DMS 273 (cell line): ENCODE data around the gene CORO1C.
"Not testable (repeated sequence)": the region's sequence is repeated elsewhere in the genome, so short reads cannot be mapped to it uniquely, and the experiment has no call there.

Source experiments
- DNase-seq: peaks from one replicate; lab custom pipeline; 2025; ENCODE audit not compliant: unreplicated experiment; lab: John Stamatoyannopoulos, UW

The CORO1C gene

DNA sequence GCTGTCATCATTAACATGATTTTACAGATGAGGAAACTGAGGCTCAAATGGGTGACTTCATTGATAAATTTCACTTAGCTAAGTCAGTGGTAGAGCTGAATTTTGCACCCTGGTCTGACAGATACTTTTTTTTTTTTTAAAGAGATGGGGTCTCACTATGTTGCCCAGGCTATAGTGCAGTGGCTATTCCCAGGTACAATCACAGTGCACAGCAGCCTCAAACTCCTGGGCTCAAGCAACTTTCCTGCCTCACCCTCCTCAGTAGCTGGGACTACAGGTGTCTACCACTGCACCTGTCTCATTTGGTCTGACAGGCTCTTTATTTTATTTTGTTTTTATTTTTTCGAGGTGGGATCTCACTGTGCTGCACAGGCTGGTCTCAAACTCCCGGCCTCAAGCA lies 24.2 kb upstream of the CORO1C start:
- DNase-seq = no peak

DNA sequence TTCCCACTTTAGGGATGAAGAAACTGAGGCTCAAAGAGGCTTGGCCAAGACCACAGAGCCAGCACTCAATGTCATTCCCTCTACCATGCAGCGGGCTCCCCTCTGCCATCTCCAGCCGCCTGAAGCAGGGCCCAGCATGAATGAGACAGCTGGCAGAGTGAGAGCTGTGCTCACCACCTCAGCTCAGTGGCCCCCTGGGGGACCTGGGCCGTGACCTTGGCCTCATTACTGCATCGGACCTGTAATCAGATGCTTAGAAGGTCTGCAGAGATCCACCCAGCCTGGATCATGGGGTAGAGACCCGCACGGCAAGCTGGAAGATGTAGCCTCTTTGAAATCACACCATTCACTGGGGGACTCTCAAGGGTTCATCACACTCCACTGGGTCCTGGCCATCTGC lies 22.7 kb upstream of the CORO1C start:
- no peak for DNase-seq

DNA sequence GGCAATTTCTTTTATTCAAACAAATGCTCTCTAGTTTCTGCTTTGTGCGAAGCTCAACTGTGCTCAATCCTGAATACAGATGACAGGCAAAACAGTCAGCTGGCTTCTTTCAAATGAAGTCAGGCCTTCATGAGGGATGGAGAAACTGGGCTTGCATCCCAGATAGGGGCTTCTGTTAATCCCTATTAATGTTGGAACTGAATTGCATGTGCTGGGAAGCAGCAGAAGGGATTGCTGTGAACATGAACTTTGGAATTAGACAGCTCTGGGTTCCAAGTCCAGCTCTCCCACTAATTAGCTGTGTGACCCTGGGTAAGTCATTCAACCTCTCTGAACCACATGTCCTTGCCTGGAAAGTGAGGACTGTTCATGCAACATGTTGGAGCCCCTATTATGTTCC lies 21.1 kb upstream of the CORO1C start:
- DNase-seq = peak; percentile 34

DNA sequence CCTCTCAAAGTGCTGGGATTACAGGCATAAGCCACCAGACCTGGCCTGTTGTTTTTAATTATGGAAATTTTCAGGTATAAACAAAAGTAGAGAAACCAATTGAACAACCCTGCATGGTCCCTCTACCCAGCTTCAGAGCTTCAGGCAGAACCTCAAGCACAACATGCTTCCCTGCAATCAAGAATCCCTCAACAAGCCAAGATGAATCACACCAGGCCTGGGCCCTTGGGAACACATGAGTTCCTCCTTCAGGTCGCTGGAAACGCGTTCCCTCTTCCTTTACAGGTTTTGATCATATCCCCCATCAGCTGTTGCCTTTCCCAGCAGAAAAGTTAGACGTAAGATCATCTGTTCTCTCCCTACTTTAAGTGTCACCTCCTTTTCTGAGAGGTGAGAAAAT lies 20.5 kb upstream of the CORO1C start:
- DNase-seq = peak; percentile 20

DNA sequence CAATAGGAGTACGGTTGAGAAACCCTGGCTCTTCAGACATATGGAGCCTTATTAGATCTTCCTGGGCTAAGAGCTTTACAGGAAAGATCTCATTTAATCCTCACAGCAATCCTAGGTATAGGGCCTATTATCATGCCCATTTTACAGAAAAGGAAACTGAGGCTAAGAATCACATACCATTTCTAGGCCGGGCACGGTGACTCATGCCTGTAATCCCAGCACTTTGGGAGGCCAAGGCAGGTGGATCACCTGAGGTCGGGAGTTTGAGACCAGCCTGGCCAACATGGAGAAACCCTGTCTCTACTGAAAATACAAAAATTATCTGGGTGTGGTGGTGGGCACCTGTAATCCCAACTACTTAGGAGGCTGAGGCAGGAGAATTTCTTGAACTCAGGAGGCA lies 19.7 kb upstream of the CORO1C start:
- not testable (repeated sequence) for DNase-seq

DNA sequence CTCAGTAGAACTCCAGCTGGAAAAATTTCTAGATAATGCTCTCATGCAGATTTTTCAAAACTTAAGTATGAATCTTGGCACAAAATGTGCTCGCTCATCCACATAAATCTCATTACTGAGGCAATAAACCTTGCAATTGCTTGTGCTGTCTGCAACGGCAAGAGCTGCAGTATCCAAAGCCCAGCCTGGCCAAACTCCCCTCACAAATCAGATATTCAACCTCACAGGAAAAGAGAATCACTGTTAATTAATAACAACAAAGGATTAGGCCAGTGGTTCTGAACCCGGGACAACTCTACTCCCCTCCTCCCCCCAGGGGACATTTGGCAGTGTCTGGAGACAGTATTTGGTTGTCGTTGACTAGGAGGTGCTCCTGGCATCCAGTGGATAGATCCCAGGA lies 19.2 kb upstream of the CORO1C start:
- DNase-seq = no peak

DNA sequence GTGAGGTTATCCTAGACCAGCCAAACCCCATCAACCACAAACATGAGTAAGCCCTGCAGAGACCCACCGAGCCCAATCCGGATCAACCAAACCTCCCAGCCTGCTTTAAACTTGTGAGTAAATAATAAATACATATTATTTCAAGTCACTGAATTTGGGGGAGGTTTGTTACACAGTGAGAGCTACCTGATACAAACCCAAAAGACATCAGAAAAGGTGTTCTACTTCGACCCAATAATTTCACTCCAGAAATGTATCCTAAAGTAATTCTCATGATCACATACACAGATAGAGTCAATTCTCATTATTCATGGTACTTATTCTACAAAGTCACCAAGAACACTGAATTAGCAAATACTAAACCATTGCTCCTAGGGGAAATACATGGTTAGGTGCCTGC lies 16.2 kb upstream of the CORO1C start:
- no peak for DNase-seq

DNA sequence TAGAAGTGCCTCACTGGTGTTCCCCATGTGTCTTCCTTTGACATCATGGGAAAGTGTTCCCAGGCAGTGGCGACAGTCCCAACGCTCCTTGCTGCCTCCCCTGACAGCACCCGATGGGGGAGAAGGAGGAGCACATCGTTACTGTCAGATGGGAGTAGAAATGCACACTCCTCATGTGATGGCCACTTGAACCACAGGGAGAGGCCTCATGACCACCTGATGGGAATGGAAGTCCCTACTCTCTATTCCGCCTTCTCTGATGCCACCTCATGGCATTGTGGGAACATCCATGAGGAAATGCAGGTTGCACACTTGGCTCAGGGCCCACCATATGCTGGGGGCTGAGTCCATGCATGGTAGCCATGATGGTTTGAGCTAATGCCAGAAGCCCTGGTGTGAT lies 14.3 kb upstream of the CORO1C start:
- DNase-seq = peak; percentile 32

DNA sequence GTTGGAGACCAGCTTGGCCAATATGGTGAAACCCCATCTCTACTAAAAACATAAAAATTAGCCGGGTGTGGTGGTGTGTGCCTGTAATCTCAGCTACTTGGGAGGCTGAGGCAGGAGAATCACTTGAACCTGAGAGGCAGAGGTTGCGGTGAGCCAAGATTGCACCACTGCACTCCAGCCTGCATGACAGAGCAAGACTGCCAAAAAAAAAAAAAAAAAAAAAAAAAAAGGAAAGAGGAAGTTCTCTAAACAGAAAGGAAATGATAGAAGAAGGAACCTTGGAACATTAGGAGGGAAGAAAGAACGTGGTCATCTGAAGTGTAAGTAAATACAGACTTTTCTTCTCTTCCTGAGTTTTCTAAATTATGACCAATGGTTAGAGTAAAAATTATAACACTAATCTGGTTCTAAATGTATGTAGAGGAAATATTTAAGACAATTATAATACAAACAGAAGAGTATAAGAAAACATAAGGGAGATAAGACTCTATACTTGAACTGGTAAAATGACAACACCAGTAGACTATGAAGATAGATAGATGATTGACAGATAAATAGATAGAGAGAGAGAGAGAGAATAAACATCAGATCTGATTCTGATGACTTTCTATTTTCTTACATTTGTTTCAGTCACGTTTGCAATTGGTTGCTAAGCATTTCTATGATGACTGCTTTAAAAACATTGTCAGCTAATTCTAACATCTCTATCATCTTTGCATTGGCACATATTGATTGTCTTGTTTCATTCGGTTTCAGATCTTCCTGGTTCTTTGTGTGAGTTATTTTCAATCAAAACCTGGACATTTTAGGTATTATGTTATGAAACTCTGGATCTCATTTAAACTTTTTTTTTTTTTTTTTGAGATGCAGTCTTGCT lies 12.9 kb upstream of the CORO1C start:
- DNase-seq = no peak

DNA sequence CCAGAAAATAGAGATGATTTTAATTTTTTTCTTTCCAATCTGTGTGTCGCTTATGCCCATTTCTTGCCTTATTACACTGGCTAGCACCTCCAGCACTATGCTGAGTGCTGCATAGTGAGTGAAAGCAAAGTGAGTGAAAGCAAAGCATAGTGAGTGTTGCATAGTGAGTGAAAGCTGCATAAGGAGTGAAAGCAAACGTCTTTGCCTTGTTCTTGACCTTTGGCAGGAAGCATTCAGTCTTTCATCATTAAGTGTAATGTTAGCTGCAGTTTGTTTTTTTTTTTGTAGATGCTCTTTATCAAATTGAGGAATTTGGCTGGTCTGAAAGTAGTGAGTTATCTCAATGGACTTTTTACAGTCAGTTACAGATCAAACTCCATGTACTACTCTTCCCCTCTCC lies 6.9 kb upstream of the CORO1C start:
- no peak for DNase-seq

DNA sequence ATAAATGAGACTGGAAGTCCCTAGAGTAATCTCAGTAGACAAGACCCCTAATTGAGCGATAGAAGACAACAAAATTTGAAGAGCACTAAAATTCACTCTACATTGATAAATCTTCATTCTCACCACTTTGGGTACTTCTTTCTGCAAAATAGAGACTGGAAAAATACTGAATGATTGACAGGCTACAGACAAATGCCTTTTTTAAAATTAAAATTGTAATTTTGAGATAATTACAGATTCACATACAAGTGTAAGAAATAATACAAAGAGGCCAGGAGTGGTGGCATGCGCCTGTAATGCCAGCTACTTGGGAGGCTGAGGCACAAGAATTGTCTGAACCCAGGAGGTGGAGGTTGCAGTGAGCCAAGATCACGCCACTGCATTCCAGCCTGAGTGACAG lies 4.5 kb upstream of the CORO1C start:
- no peak for DNase-seq

DNA sequence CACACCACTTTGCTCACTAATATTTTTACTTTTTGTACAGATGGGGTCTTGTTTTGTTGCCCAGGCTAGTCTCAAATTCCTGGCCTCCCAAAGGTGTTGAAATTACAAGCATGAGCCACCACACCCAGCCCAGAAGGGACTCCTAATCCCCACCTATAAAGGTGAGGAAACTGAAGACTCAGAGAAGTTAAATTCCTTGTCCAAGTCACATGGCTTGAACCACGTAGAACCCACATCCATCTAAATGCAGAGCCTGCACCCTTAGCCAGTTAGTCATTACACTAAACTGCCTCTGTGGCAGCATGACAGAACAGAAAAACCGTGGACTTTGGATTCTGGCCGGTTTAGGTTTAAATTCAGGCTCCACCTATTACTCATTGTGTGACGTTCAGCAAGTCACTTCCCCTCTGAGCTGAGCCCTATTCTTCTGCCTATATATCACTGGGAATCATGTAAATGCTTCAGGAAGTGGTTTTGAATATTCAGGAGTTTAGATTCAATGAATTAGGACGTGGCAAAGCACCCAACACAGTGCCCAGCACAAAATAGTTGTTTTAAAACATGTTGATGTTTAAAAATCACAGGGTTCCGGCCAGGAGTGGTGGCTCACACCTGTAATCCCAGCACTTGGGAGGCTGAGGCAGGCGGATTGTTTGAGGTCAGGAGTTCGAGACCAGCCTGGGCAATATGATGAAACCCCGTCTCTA lies 3.0 kb upstream of the CORO1C start:
- DNase-seq = peak; percentile 17

DNA sequence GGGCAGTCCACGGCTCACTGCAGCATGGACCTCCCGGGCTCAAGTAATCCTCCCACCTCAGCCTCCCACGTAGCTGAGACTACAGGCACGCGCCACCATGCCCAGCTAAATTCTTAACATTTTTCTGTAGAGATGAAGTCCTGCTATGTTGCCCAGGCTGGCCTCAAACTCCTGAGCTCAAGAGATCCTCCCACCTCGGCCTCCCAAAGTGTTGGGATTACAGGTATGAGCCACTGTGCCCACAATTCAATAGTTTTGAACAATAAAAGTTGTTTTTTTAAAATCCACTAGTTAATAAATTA lies 1.9 kb upstream of the CORO1C start:
- DNase-seq = not testable (repeated sequence)

DNA sequence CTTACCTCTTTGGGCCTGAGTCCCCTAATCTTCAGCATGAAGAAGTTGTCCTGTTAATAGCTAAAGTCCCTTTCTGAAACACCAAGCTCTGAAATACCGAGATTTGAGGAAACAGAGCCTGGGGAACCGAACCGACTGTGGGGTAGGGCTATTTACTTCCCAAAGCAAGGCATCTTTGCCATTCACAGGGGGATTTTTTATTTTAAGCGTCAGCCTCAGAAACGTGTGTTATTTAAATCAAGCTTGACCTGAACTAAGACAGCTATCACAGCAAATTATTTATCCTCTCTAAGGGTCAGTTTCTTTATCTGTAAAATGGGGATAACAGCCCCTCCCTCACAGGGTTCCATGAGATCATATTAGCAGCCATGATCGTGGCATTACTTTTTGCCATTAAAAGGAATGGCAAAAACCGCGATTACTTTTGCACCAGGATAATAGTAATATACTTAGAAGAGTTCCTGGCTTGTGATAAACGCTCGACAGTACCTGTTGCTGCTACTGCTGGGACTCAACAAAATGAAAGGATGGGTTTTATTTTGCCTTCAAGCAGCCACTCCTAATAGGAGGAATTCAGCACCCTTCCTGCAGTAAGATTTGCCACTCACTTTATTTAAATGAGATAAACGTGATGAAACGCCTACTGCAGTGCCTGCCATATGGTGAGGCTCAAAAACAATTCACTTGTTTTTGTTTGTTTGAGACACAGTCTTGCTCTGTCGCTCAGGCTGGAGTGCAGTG lies 1.3 kb upstream of the CORO1C start:
- peak; percentile 26 for DNase-seq

DNA sequence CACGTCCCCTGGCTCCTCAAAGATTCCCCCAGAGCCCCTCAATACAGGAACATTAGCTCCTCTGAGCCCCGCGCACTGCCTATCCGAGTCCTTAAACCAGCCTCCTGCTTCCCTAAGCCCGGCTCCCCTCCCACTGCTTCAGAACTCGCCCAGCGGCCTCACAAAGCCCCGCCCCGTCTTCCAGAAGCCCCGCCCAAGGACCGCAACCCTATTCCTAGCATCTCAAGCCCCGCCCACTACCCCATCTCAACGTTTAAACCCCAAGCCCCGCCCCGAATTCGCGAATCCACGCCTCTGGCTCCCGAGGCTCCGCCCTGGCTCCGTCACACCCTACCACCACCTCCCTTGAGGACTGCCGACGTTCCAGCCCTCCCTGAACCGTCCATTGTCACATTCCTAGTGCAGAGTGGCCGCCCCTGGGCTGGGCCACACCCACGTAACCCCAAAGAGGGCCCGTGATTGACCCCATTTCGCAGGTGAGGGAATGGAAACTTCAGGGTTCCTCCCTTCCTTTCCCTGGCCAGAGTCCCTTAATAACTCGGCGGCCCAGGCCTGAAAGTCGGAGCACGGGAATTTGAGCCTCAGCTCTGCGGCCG lies 646 bp upstream of the CORO1C start:
- peak; percentile 96 for DNase-seq

DNA sequence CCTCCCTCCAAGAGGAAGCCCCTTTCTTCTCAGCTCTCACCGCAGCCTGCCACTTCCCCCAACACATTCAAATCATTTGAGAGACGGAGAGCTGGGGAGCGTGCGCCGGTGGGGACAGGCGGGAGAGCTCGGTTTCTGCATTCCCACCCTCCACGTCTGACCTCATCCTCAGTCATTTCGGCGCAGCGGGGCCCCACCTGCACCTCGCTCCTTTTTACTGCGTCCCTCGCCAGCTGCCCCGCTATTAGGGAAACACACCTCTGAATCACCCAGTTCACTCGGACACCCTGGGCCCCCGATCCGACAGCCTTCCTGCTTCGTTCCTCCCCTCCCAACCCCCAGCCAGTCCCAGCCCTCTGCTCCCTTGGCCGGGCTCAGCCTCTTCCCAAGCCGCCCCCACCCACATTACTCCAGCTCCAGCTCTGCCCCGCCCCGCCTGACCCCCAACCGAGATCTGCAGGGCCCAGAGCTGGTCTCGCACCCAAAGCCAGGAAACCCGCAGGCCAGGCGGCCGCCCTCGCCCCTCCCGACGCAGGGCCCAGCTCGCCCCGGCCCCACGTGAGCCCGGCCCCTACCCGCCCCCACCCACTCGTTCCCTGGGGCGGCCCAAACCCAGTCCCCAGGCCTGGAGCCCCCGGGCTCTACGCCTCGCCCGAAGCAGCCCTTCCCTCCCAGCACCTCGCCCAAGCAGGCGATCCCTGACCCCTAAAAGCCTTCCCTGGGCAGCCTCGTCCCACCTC lies 783 bp downstream of the CORO1C start:
- DNase-seq = peak; percentile 87

DNA sequence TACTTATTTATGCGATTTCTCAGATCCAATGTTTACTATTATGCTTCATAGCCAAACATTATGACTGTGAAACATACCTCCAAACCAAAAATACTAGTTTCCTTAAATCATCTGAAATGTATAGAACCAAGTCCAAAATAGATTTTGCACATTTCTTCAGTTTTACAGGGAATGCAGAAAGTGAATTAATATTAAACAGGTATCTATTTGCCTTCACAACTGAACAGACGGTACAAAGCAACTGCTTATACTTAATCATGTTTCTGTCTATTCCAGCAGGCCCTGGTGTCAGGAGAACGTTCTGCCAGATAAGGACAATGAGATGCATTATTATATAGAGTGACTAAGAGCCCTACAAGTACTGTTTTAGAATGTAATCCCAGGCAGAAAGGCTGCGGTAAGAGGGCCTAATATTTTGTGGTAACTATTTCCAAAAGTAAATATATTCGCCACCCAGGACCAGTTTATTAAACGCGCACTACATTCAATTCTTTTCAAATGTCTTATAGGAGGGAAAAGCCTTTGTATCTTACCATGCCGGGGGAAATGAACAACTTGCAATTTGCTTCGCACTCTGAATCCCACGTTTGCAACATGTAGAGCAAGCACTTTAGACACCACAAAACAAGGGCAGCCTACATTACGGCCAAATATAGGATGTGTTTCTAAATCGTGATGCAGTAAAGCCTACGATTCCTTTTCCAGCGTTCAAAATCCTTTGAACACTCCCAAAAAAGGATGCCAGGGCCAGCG lies 1.5 kb downstream of the CORO1C start:
- peak; percentile 61 for DNase-seq

DNA sequence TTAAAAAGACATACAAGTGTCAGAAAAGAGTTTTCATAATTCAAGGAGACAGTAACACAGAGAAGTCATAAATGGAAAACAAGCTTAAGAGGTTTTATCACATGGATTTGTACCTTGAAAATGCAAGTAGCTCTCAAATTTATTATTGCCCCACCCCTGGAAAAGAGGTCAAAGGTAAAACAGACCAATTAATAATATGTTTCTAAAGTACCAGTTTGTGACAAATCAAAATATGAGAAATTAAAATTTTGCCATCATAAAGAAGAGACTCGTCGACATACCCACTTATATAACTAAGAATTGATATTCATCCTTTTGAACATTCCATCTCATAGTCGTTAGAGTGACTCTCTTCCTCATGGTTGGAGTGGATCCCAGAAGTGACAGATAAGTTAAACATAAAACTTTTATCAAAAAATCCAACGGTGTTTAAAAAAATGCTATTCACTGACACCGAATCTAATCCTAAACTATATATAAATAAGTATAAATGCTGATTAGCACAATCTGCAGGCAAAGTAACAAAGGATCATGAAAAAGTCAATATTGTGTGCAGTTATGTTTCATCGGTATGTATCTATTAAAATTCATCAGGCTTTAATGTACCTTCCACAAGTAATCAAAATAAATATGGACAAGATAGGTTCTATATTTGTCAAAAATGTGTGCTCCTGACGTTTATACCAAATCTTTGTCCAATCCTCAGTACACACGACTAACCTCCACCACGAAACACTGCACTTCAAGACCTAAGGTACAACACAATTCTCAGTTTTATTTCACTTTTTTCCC lies 2.3 kb downstream of the CORO1C start:
- DNase-seq = no peak
